A549 (cell line): ENCODE measurements around the gene FNIP1. TPM values are rescaled to one million over a fixed set of nuclear protein-coding genes. Genes with fewer than 3 reads are reported as not detected.

Source experiments
- ATAC-seq, 2 experiments: fragments of 200-7000 bp in 1 of 2; fragments of >200 bp in 1 of 2; cut with Nextera tagmentation in 1 of 2; cut with Tn5 transposase in 1 of 2; 3 replicates each; pipeline versions ENCODE4 v1.8.0 to v1.9.1; 2018 to 2020; ENCODE audit warnings: mild to moderate bottlenecking in 1 of 2, moderate library complexity in 1 of 2
- CTCF ChIA-PET: fragments of 300-600 bp; sonication (Branson Sonifier 250); formaldehyde crosslinking; extraction: SDS; loops from one replicate; lab custom pipeline; 2021; ENCODE audit warnings: antibody characterized with exemption, inconsistent platforms; lab: Yijun Ruan, JAX
- POLR2A ChIA-PET: fragments of 350-600 bp; formaldehyde crosslinking; extraction: SDS; loops from one replicate; lab custom pipeline; 2021; ENCODE audit warnings: antibody characterized with exemption, inconsistent platforms; lab: Yijun Ruan, JAX
- DNase-seq, 2 experiments: peaks; one replicate each; pipeline versions ENCODE4 v3.0.0 to v3.0.0-alpha.2; 2011 to 2016; ENCODE audit warnings: low read depth in 1 of 2, low spot score in 1 of 2
- FAIRE-seq: peaks from 2 replicates; lab custom pipeline; 2011; peaks lifted over from hg19 to GRCh38; lab: Jason Lieb, UNC
- H3K27ac ChIP-seq, 2 experiments: fragments of >200 bp; sonication (Bioruptor Twin); formaldehyde crosslinking; 3 replicates each; pipeline ENCODE4 v1.5.1; 2016 to 2017
- H3K4me1 ChIP-seq: fragments of >200 bp; sonication (Bioruptor Twin); formaldehyde crosslinking; 3 replicates; pipeline ENCODE4 v1.6.1; 2016
- H3K4me2 ChIP-seq: fragments of >200 bp; sonication (Bioruptor Twin); formaldehyde crosslinking; 3 replicates; pipeline ENCODE4 v1.6.1; 2016
- H3K4me3 ChIP-seq: fragments of >200 bp; sonication (Bioruptor Twin); formaldehyde crosslinking; 3 replicates; pipeline ENCODE4 v1.5.1; 2016
- H3K9me3 ChIP-seq: fragments of >200 bp; sonication (Bioruptor Twin); formaldehyde crosslinking; 3 replicates; pipeline ENCODE4 v1.6.1; 2016
- ATOH8 ChIP-seq: fragments of 250-450 bp; sonication (Bioruptor Pico); IDR thresholded peaks from 2 replicates; pipeline ENCODE4 v1.5.0; 2020; ENCODE audit warnings: low read depth, mild to moderate bottlenecking, moderate library complexity
- BHLHE40 ChIP-seq: IDR thresholded peaks from 2 replicates; pipeline ENCODE4 v1.6.1; 2012; ENCODE audit warnings: low read depth, low read length, inconsistent platforms
- CBX8 ChIP-seq: fragments of 200-600 bp; sonication (generic); IDR thresholded peaks from 2 replicates; pipeline ENCODE4 v1.6.1; 2016
- CEBPB ChIP-seq, 2 experiments: fragments of >200 bp in 1 of 2; sonication (Bioruptor Twin) in 1 of 2; formaldehyde crosslinking in 1 of 2; IDR thresholded peaks; 2 replicates each; pipeline ENCODE4 v1.6.1; 2012 to 2016
- CHD2 ChIP-seq: fragments of 150-350 bp; IDR thresholded peaks from 2 replicates; pipeline ENCODE4 v1.6.1; 2014; ENCODE audit warnings: low read length; ENCODE audit not compliant: partially characterized antibody
- CHD4 ChIP-seq: fragments of 200-600 bp; sonication (generic); IDR thresholded peaks from 2 replicates; pipeline ENCODE4 v1.6.1; 2016; ENCODE audit warnings: antibody characterized with exemption, mild to moderate bottlenecking, borderline replicate concordance
- CTCF ChIP-seq: fragments of >200 bp; sonication (Bioruptor Twin); formaldehyde crosslinking; IDR thresholded peaks from 3 replicates; pipeline ENCODE4 v1.5.1; 2016
- EHMT2 ChIP-seq: fragments of 200-600 bp; sonication (generic); IDR thresholded peaks from 2 replicates; pipeline ENCODE4 v1.6.1; 2016; ENCODE audit warnings: antibody characterized with exemption, low read depth, mild to moderate bottlenecking, moderate library complexity
- ELK1 ChIP-seq: fragments of 150-350 bp; IDR thresholded peaks from 2 replicates; pipeline ENCODE4 v1.6.1; 2014; ENCODE audit warnings: low read depth, mild to moderate bottlenecking, low read length
- ESRRA ChIP-seq: fragments of 150-350 bp; IDR thresholded peaks from 2 replicates; pipeline ENCODE4 v1.6.1; 2014; ENCODE audit warnings: mild to moderate bottlenecking, low read length, borderline replicate concordance
- FOXS1 ChIP-seq: fragments of 250-450 bp; sonication (Bioruptor Pico); IDR thresholded peaks from 2 replicates; pipeline ENCODE4 v1.5.0; 2020; ENCODE audit warnings: mild to moderate bottlenecking, moderate library complexity
- HDAC2 ChIP-seq: fragments of 200-600 bp; sonication (generic); IDR thresholded peaks from 2 replicates; pipeline ENCODE4 v1.6.1; 2016
- HMGXB4 ChIP-seq: fragments of 250-450 bp; sonication (Bioruptor Pico); IDR thresholded peaks from 2 replicates; pipeline ENCODE4 v1.5.0; 2021; ENCODE audit warnings: mild to moderate bottlenecking, moderate library complexity, borderline replicate concordance
- HOXA7 ChIP-seq: fragments of 250-450 bp; sonication (Bioruptor Pico); IDR thresholded peaks from 2 replicates; pipeline ENCODE4 v1.5.0; 2020; ENCODE audit warnings: mild to moderate bottlenecking, moderate library complexity
- JUNB ChIP-seq: fragments of >200 bp; sonication (Bioruptor Twin); formaldehyde crosslinking; IDR thresholded peaks from 2 replicates; pipeline ENCODE4 v1.6.1; 2016
- MAX ChIP-seq: IDR thresholded peaks from 2 replicates; pipeline ENCODE4 v1.6.1; 2012
- MAZ ChIP-seq: fragments of 150-350 bp; IDR thresholded peaks from 2 replicates; pipeline ENCODE4 v1.6.1; 2014; ENCODE audit warnings: antibody characterized with exemption, low read depth, low read length, borderline replicate concordance
- MYC ChIP-seq: IDR thresholded peaks from 2 replicates; pipeline ENCODE4 v1.6.1; 2012; ENCODE audit warnings: mild to moderate bottlenecking, inconsistent platforms, low read length, improper control_type of control experiment, borderline replicate concordance
- NR3C1 ChIP-seq: fragments of >200 bp; sonication (Bioruptor Twin); formaldehyde crosslinking; IDR thresholded peaks from 3 replicates; pipeline ENCODE4 v1.6.1; 2017
- PBX3 ChIP-seq: IDR thresholded peaks from 2 replicates; pipeline ENCODE4 v1.6.1; 2012
- POLR2A ChIP-seq: IDR thresholded peaks from 2 replicates; pipeline ENCODE4 v1.6.1; 2012; ENCODE audit warnings: mild to moderate bottlenecking, low read length
- POLR2AphosphoS2 ChIP-seq: conservative IDR thresholded peaks from 2 replicates; pipeline ENCODE4 v1.6.1; 2012; ENCODE audit warnings: low read length, improper control_type of control experiment, inconsistent platforms
- RAD21 ChIP-seq, 2 experiments: fragments of >200 bp in 1 of 2; sonication (Bioruptor Twin) in 1 of 2; formaldehyde crosslinking in 1 of 2; IDR thresholded peaks in 1 of 2; conservative IDR thresholded peaks in 1 of 2; 2 replicates in 1 of 2; 3 replicates in 1 of 2; pipeline ENCODE4 v1.6.1; 2012 to 2018; ENCODE audit warnings: inconsistent platforms in 1 of 2
- RARB ChIP-seq: fragments of 250-450 bp; sonication (Bioruptor Pico); IDR thresholded peaks from 2 replicates; pipeline ENCODE4 v1.8.0; 2021; ENCODE audit warnings: mild to moderate bottlenecking, moderate library complexity
- RCOR1 ChIP-seq: fragments of 150-350 bp; IDR thresholded peaks from 2 replicates; pipeline ENCODE4 v1.6.1; 2014; ENCODE audit warnings: antibody characterized with exemption, low read length, low read depth
- SMC3 ChIP-seq: fragments of >200 bp; sonication (Bioruptor Twin); formaldehyde crosslinking; IDR thresholded peaks from 3 replicates; pipeline ENCODE4 v1.6.1; 2018; ENCODE audit warnings: inconsistent platforms
- SREBF2 ChIP-seq: fragments of 450-650 bp; IDR thresholded peaks from 2 replicates; pipeline ENCODE4 v1.6.1; 2014; ENCODE audit warnings: mild to moderate bottlenecking, moderate library complexity
- TFCP2L1 ChIP-seq: fragments of 250-450 bp; sonication (Bioruptor Pico); IDR thresholded peaks from 2 replicates; pipeline ENCODE4 v1.5.0; 2021; ENCODE audit warnings: mild to moderate bottlenecking
- TP53 ChIP-seq: fragments of 250-450 bp; sonication (Bioruptor Pico); IDR thresholded peaks from 2 replicates; pipeline ENCODE4 v1.5.0; 2021; ENCODE audit warnings: mild to moderate bottlenecking, moderate library complexity
- ZFP36 ChIP-seq: fragments of 450-650 bp; IDR thresholded peaks from 2 replicates; pipeline ENCODE4 v1.6.1; 2014; ENCODE audit warnings: borderline replicate concordance; ENCODE audit not compliant: partially characterized antibody
- WGBS: methylation state at CpG from one replicate; pipeline ENCODE4 v1.1.6; 2017; ENCODE audit errors: missing lambda C conversion rate; 5-methylcytosine and 5-hydroxymethylcytosine counted together
- polyA plus RNA-seq, 4 experiments: library from polyadenylated mRNA; depleted of rRNA in 3 of 4; stranded (reverse); fragments of >200 nt; fragmentation: RNase III in 1 of 4; extraction: RNeasy Plus Mini Kit Qiagen cat#74134 plus additional on column Dnase treatment in 1 of 4; gene quantifications; 2 replicates in 3 of 4; 3 replicates in 1 of 4; pipeline ENCODE4 v1.2.3, GENCODE V29; 2011 to 2017

FNIP1 gene
- polyA plus RNA-seq, 2 of the 4 experiments (the other 2 are of a cell fraction): 7.5 to 9.6 TPM

GRCh38 chr5:131756942-131757341 lies 39.9 kb downstream of the FNIP1 start:
- DNase-seq (no peak), ATAC-seq (no peak), FAIRE-seq (no peak)
- TF ChIP-seq MYC (no peak), TFCP2L1 (CRISPR knock-in tag) (no peak), CTCF (no peak), SMC3 (no peak), ELK1 (no peak), FOXS1 (CRISPR knock-in tag) (no peak), PBX3 (no peak), CHD4 (no peak), RAD21 (conservative IDR thresholded peaks at IDR 0.05 in 1 of 2, IDR thresholded peaks at IDR 0.05 in 1 of 2) (no peak), EHMT2 (no peak), ATOH8 (CRISPR knock-in tag) (no peak), CBX8 (no peak), CEBPB (IDR thresholded peaks at IDR 0.05) (no peak), HDAC2 (no peak), POLR2A (no peak), NR3C1 (no peak), MAZ (no peak), RCOR1 (no peak), HOXA7 (CRISPR knock-in tag) (no peak), ESRRA (no peak)
- no peak overlapping the region for H3K27ac ChIP-seq
- CTCF ChIA-PET: no interaction called here
- H3K4me3 ChIP-seq: no peak overlapping the region
- no peaks in the 10 kb centered on the region for H3K9me3 ChIP-seq
- no peaks in the 10 kb centered on the region for H3K4me1 ChIP-seq
- 46% methylated on average over 1 of the region's 1 CpG for WGBS
- no peak overlapping the region for H3K4me2 ChIP-seq
- POLR2A ChIA-PET: no interaction called here

- WGBS: 94% methylated on average over 1 of the region's 1 CpG
- no peak overlapping the region for H3K4me2 ChIP-seq
- H3K9me3 ChIP-seq: no peaks in the 10 kb centered on the region
- no peak for ATAC-seq
- ChIA-PET POLR2A (no interaction called here), CTCF (no interaction called here)
- no peaks in the 10 kb centered on the region; the same call in 1 of the 3 replicates for H3K4me1 ChIP-seq
- DNase-seq: no peak
- TF ChIP-seq POLR2AphosphoS2 (no peak), ZFP36 (no peak), FOXS1 (CRISPR knock-in tag) (no peak), HDAC2 (no peak), TFCP2L1 (CRISPR knock-in tag) (no peak), JUNB (no peak), MYC (no peak), SREBF2 (no peak), CHD2 (no peak), RARB (no peak), MAZ (no peak), BHLHE40 (no peak), RCOR1 (no peak), NR3C1 (no peak), ESRRA (no peak), CHD4 (no peak), HMGXB4 (CRISPR knock-in tag) (no peak), MAX (no peak), TP53 (no peak)
- FAIRE-seq: no peak
- no peak overlapping the region for H3K4me3 ChIP-seq
- no peak overlapping the region for H3K27ac ChIP-seq
Measured at GRCh38 chr5:131754363-131754762, 42.5 kb downstream of the FNIP1 start.
